Tibial nerve (tissue), 4 donors: ENCODE results near the gene STX18.

Source experiments
- EP300 ChIP-seq, 2 donors: sonication (generic); formaldehyde crosslinking; IDR thresholded peaks; one replicate each; pipeline ENCODE4 v1.6.1; 2017; ENCODE audit warnings: antibody characterized with exemption in 2 of 2, mild to moderate bottlenecking in 1 of 2
- POLR2A ChIP-seq, 2 donors: fragments of 450-650 bp; IDR thresholded peaks; one replicate each; pipeline ENCODE4 v1.6.1; 2017; ENCODE audit warnings: antibody characterized with exemption in 2 of 2, mild to moderate bottlenecking in 2 of 2, moderate library complexity in 2 of 2
- TF ChIP-seq, protein P1 (sequence below), 5 experiments: fragments of 200-600 bp in 3 of 5; fragments of 450-650 bp in 2 of 5; sonication (generic) in 3 of 5; IDR thresholded peaks; one replicate each; pipeline ENCODE4 v1.5.1; 2016 to 2019; ENCODE audit warnings: antibody characterized with exemption in 5 of 5, mild to moderate bottlenecking in 3 of 5, moderate library complexity in 2 of 5

DNA sequence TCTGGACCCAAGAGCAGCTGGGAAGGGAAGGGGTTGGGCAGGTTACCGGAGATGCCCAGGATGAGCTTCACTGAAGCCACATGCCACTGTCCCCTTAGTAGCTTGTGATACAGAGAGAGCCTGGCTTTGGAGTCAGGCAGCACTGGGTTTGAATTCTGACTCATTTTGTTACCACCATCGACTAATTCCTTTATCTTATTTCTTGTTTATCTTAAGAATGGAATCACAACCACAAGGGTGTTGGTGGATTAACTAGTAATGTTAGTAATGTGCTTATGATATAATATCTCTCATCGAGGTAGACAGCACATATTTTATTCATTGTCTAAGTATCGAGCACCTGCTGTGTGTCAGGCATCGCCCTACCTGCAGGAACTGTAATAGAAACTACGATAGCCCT, 17.7 kb upstream of the STX18 start:
- TF ChIP-seq, protein P1, sequence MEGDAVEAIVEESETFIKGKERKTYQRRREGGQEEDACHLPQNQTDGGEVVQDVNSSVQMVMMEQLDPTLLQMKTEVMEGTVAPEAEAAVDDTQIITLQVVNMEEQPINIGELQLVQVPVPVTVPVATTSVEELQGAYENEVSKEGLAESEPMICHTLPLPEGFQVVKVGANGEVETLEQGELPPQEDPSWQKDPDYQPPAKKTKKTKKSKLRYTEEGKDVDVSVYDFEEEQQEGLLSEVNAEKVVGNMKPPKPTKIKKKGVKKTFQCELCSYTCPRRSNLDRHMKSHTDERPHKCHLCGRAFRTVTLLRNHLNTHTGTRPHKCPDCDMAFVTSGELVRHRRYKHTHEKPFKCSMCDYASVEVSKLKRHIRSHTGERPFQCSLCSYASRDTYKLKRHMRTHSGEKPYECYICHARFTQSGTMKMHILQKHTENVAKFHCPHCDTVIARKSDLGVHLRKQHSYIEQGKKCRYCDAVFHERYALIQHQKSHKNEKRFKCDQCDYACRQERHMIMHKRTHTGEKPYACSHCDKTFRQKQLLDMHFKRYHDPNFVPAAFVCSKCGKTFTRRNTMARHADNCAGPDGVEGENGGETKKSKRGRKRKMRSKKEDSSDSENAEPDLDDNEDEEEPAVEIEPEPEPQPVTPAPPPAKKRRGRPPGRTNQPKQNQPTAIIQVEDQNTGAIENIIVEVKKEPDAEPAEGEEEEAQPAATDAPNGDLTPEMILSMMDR (IDR thresholded peaks at IDR 0.05), result no peak
- TF ChIP-seq POLR2A (IDR thresholded peaks at IDR 0.05) (no peak), EP300 (IDR thresholded peaks at IDR 0.05) (no peak)
